ENCODE measurements around the gene RPS2.

- TF ChIP-seq CTCF (IDR thresholded peaks at IDR 0.05): no peak
- TF ChIP-seq POLR2A (IDR thresholded peaks at IDR 0.05): no peak
- TF ChIP-seq EP300 (IDR thresholded peaks at IDR 0.05): no peak
Measured at GRCh38 chr16:1991588-1991947, 26.9 kb upstream of the RPS2 start.
